Neuronal stem cell (in vitro differentiated cells): Measurements from ENCODE around the gene ACTN1.

Experiments used
- DNase-seq: peaks from one replicate; pipeline ENCODE4 v3.0.0-alpha.2; 2013; ENCODE audit warnings: low spot score
- H2AFZ ChIP-seq: one replicate; pipeline ENCODE4 v1.6.1; 2013; ENCODE audit warnings: mild to moderate bottlenecking, low read length, inconsistent platforms
- H2AK5ac ChIP-seq: 2 replicates; pipeline ENCODE4 v1.6.1; 2013; ENCODE audit warnings: low read depth, mild to moderate bottlenecking, inconsistent platforms, low read length, moderate library complexity, mixed read lengths
- H2BK120ac ChIP-seq: 2 replicates; pipeline ENCODE4 v1.6.1; 2013; ENCODE audit warnings: low read depth, mild to moderate bottlenecking, inconsistent platforms, low read length, moderate library complexity, mixed read lengths
- H2BK12ac ChIP-seq: one replicate; pipeline ENCODE4 v1.6.1; 2013; ENCODE audit warnings: low read length, inconsistent platforms
- H2BK15ac ChIP-seq: 2 replicates; pipeline ENCODE4 v1.6.1; 2013; ENCODE audit warnings: mild to moderate bottlenecking, low read length, inconsistent platforms, mixed read lengths
- H2BK5ac ChIP-seq: one replicate; pipeline ENCODE4 v1.6.1; 2013; ENCODE audit warnings: inconsistent platforms, mild to moderate bottlenecking, low read length, moderate library complexity
- H3K14ac ChIP-seq: one replicate; pipeline ENCODE4 v1.6.1; 2013; ENCODE audit warnings: low read length, inconsistent platforms
- H3K18ac ChIP-seq: 2 replicates; pipeline ENCODE4 v1.6.1; 2013; ENCODE audit warnings: low read length, inconsistent platforms
- H3K23ac ChIP-seq: 2 replicates; pipeline ENCODE4 v1.6.1; 2013; ENCODE audit warnings: low read depth, mild to moderate bottlenecking, mixed read lengths, low read length, inconsistent platforms; ENCODE audit not compliant: poor library complexity
- H3K27ac ChIP-seq: replicated peaks from 3 replicates; pipeline ENCODE4 v1.5.1; 2013; ENCODE audit warnings: low read length, inconsistent platforms
- H3K27me3 ChIP-seq, 3 experiments: 2 replicates each; pipeline ENCODE4 v1.6.1; 2013; ENCODE audit warnings: low read length in 3 of 3, mild to moderate bottlenecking in 2 of 3, inconsistent platforms in 1 of 3, low read depth in 1 of 3, mixed read lengths in 1 of 3, moderate library complexity in 1 of 3; ENCODE audit not compliant: control insufficient read depth in 3 of 3, insufficient read depth in 3 of 3
- H3K36me3 ChIP-seq, 2 donors: replicated peaks in 1 of 2; 2 replicates each; pipeline ENCODE4 v1.6.1; 2013; ENCODE audit warnings: low read length in 2 of 2; ENCODE audit not compliant: control insufficient read depth in 2 of 2, insufficient read depth in 2 of 2
- H3K4ac ChIP-seq: 2 replicates; pipeline ENCODE4 v1.6.1; 2013; ENCODE audit warnings: inconsistent platforms, mild to moderate bottlenecking, low read length, moderate library complexity
- H3K4me1 ChIP-seq, 2 donors: 1 replicate in 1 of 2; 2 replicates in 1 of 2; pipeline ENCODE4 v1.6.1; 2013; ENCODE audit warnings: low read length in 2 of 2, low read depth in 1 of 2; ENCODE audit not compliant: control insufficient read depth in 2 of 2, insufficient read depth in 1 of 2
- H3K4me2 ChIP-seq: one replicate; pipeline ENCODE4 v1.6.1; 2013; ENCODE audit warnings: mild to moderate bottlenecking, low read length, inconsistent platforms; ENCODE audit not compliant: insufficient read depth, poor library complexity, severe bottlenecking
- H3K4me3 ChIP-seq, 2 donors: 2 replicates each; pipeline ENCODE4 v1.5.1; 2013; ENCODE audit warnings: low read length in 2 of 2, mild to moderate bottlenecking in 2 of 2, inconsistent platforms in 1 of 2, moderate library complexity in 1 of 2
- H3K79me1 ChIP-seq: one replicate; pipeline ENCODE4 v1.6.1; 2013; ENCODE audit warnings: low read depth, mild to moderate bottlenecking, inconsistent platforms, low read length, moderate library complexity
- H3K9ac ChIP-seq: one replicate; pipeline ENCODE4 v1.6.1; 2013; ENCODE audit warnings: mild to moderate bottlenecking, low read depth, low read length, inconsistent platforms; ENCODE audit not compliant: poor library complexity
- H3K9me3 ChIP-seq, 2 donors: replicated peaks in 1 of 2; 2 replicates each; pipeline versions ENCODE3 to v1.6.1; 2013; ENCODE audit warnings: low read length in 2 of 2, mild to moderate bottlenecking in 2 of 2, inconsistent platforms in 1 of 2, low read depth in 1 of 2, mixed read lengths in 1 of 2, moderate library complexity in 1 of 2; ENCODE audit not compliant: control insufficient read depth in 2 of 2, insufficient read depth in 1 of 2
- H4K8ac ChIP-seq: one replicate; pipeline ENCODE4 v1.6.1; 2013; ENCODE audit warnings: low read depth, mild to moderate bottlenecking, inconsistent platforms, low read length, moderate library complexity
- H4K91ac ChIP-seq: one replicate; pipeline ENCODE4 v1.6.1; 2013; ENCODE audit warnings: low read length, low read depth, mild to moderate bottlenecking, inconsistent platforms; ENCODE audit not compliant: poor library complexity
- WGBS, 2 donors: extraction: QIAGEN DNeasy Blood & Tissue Kit; methylation state at CpG; one replicate each; pipeline ENCODE4 v1.1.7; 2013; ENCODE audit warnings: missing lambda C conversion rate in 2 of 2, mixed read lengths in 1 of 2; ENCODE audit not compliant: insufficient read length in 2 of 2, insufficient replicate concordance in 1 of 2; ENCODE audit errors: extremely low coverage in 2 of 2; 5-methylcytosine and 5-hydroxymethylcytosine counted together

The ACTN1 gene

GRCh38 chr14:68998062-68998461 is 19.0 kb upstream of the ACTN1 start:
- no peak overlapping the region for H3K14ac ChIP-seq
- H3K23ac ChIP-seq = no peak overlapping the region
- no peak overlapping the region for H3K27ac ChIP-seq
- no peak overlapping the region for H3K4me3 ChIP-seq
- H3K18ac ChIP-seq = no peak overlapping the region
- H4K8ac ChIP-seq = no peak overlapping the region
- no peak overlapping the region for H3K4me2 ChIP-seq
- H2AK5ac ChIP-seq = no peak overlapping the region
- H2BK120ac ChIP-seq = no peak overlapping the region
- H4K91ac ChIP-seq = no peak overlapping the region
- no peak overlapping the region for H2BK15ac ChIP-seq
- H2BK12ac ChIP-seq = no peak overlapping the region
- H3K4ac ChIP-seq = no peak overlapping the region
- H3K4me1 ChIP-seq = no peaks in the 10 kb centered on the region
- H2BK5ac ChIP-seq = no peak overlapping the region
- H3K79me1 ChIP-seq = no peaks in the 10 kb centered on the region
- no peak overlapping the region for H3K9ac ChIP-seq
- WGBS, 2 donors = no CpG with 5 or more reads among the region's 5 CpGs
- no peak for DNase-seq
- H3K36me3 ChIP-seq = peaks cover 0 to 2% of the 10 kb centered on the region in 2 donors
- H3K9me3 ChIP-seq = peaks cover 4 to 8% of the 10 kb centered on the region in 2 donors
- peaks cover 0 to 7% (median 0%) of the 10 kb centered on the region in 3 experiments for H3K27me3 ChIP-seq
- H2AFZ ChIP-seq = no peak overlapping the region

DNA sequence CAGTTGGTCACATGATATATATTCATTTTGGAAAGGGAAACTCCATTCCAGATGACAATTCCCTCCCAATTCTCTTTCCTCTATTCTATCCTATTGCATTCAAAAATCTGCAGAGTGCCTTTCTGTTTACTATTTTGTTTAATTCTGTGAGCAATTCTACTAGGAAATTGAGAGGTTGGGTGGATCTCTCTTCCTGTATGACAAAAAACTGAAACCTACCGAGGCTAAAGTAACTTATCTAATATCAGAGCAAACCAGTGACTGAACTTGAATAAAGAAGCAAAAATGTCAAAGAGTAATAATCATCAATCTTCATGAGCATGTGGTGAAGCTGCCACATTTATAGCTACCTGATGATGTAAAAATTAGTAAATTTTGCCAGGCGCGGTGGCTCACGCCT is 16.6 kb upstream of the ACTN1 start:
- Histone ChIP-seq H3K27ac (no peak overlapping the region), H2BK15ac (no peak overlapping the region), H3K14ac (no peak overlapping the region), H3K4me1 (no peaks in the 10 kb centered on the region), H2BK120ac (no peak overlapping the region), H3K9me3 (peaks cover 4 to 8% of the 10 kb centered on the region in 2 donors), H3K4me2 (no peak overlapping the region), H4K91ac (no peak overlapping the region), H3K9ac (no peak overlapping the region), H2BK5ac (no peak overlapping the region), H3K18ac (no peak overlapping the region), H3K36me3 (peaks cover 0 to 2% of the 10 kb centered on the region in 2 donors), H2BK12ac (no peak overlapping the region), H2AK5ac (no peak overlapping the region), H3K4me3 (no peak overlapping the region), H3K23ac (no peak overlapping the region), H3K4ac (no peak overlapping the region), H3K27me3 (peaks cover 0 to 16% (median 0%) of the 10 kb centered on the region in 3 experiments), H3K79me1 (no peaks in the 10 kb centered on the region), H4K8ac (no peak overlapping the region), H2AFZ (no peak overlapping the region)
- WGBS, 2 donors = no CpG with 5 or more reads among the region's 4 CpGs
- no peak for DNase-seq

DNA sequence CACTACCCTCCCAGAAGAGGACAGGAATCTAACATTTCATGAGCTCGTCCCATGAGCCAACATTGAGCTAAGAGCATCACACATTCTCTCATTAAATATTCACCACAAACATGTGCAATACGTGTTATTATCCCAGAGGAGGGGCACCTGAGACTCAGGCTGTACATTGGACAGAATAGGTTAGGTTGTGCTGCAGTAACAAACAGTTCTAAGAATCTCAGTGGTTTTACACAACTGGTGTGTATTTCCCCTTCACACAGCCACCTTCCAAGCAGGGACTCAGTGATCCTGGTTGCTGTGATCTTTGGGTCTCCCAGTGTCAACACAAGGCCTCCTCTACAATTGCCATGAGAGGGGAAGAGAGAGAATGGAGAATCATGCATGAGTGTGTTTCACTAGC is 15.0 kb upstream of the ACTN1 start:
- no peak overlapping the region for H2BK5ac ChIP-seq
- no peaks in the 10 kb centered on the region for H3K79me1 ChIP-seq
- peaks cover 0 to 2% of the 10 kb centered on the region in 2 donors for H3K36me3 ChIP-seq
- H3K27me3 ChIP-seq = peaks cover 0 to 16% (median 0%) of the 10 kb centered on the region in 3 experiments
- H3K18ac ChIP-seq = no peak overlapping the region
- H2AFZ ChIP-seq = no peak overlapping the region
- H4K8ac ChIP-seq = no peak overlapping the region
- H4K91ac ChIP-seq = no peak overlapping the region
- H3K4me3 ChIP-seq = no peak overlapping the region
- no CpG with 5 or more reads among the region's 2 CpGs for WGBS, 2 donors
- no peak overlapping the region for H3K9ac ChIP-seq
- no peak overlapping the region for H3K4me2 ChIP-seq
- DNase-seq = no peak
- H2BK12ac ChIP-seq = no peak overlapping the region
- no peak overlapping the region for H2AK5ac ChIP-seq
- no peak overlapping the region for H3K27ac ChIP-seq
- H2BK15ac ChIP-seq = no peak overlapping the region
- peaks cover 0 to 4% of the 10 kb centered on the region in 2 donors for H3K4me1 ChIP-seq
- no peak overlapping the region for H3K4ac ChIP-seq
- H2BK120ac ChIP-seq = no peak overlapping the region
- no peak overlapping the region for H3K23ac ChIP-seq
- H3K9me3 ChIP-seq = peaks cover 4 to 8% of the 10 kb centered on the region in 2 donors
- H3K14ac ChIP-seq = no peak overlapping the region

DNA sequence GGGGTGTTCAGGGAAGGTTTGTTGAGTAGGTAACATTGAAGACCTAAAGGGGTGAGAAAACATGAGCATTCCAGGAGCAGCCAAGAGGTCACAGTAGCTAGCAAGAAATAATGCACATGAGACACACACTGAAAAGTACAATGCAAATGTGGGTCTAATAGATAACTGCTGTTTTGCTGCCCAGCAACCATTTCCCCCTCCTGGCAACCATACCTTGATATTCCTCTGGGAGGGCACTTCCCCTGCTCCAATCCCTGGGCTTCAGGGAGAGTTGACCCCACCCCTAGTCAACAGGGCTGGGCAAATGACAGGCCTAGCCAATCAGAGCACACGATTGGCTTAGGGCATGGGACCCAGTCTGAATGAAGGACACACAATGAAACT is 8.5 kb upstream of the ACTN1 start:
- Histone ChIP-seq H3K14ac (no peak overlapping the region), H2AK5ac (no peak overlapping the region), H3K27me3 (peaks cover 0 to 9% (median 0%) of the 10 kb centered on the region in 3 experiments), H4K8ac (no peak overlapping the region), H3K4me1 (peaks cover 8 to 16% of the 10 kb centered on the region in 2 donors), H3K23ac (no peak overlapping the region), H4K91ac (no peak overlapping the region), H3K4me3 (no peak overlapping the region), H2AFZ (no peak overlapping the region), H2BK15ac (no peak overlapping the region), H3K4me2 (no peak overlapping the region), H3K79me1 (no peaks in the 10 kb centered on the region), H3K9ac (no peak overlapping the region), H2BK120ac (no peak overlapping the region), H3K4ac (no peak overlapping the region), H2BK12ac (no peak overlapping the region), H3K18ac (no peak overlapping the region), H2BK5ac (no peak overlapping the region), H3K9me3 (no peaks in the 10 kb centered on the region), H3K36me3 (no peaks in the 10 kb centered on the region), H3K27ac (no peak overlapping the region)
- peak; percentile 20 for DNase-seq
- whole genome bisulfite sequencing, 2 donors = no CpG with 5 or more reads among the region's 1 CpG
